HCT116 (cell line): ENCODE measurements around the gene ABHD17C. TPM values are rescaled to one million over a fixed set of nuclear protein-coding genes. Genes with fewer than 3 reads are reported as not detected.

Experiments used
- ATAC-seq: fragments of 200-7000 bp; cut with Tn5 transposase; 2 replicates; pipeline ENCODE4 v1.9.1; 2020; ENCODE audit warnings: mild to moderate bottlenecking, moderate library complexity
- BruUV-seq: library from RNA; stranded (reverse); fragments of 400-500 nt; replicated peaks from 2 replicates; lab custom pipeline; 2021; lab: Mats Ljungman, UMichigan
- CTCF ChIA-PET: fragments of 300-600 bp; sonication (Branson Sonifier 250); formaldehyde crosslinking; loops from one replicate; lab custom pipeline; 2021; ENCODE audit warnings: antibody characterized with exemption; lab: Charles Lee
- POLR2A ChIA-PET: fragments of 300-600, 350-600 bp; sonication (Branson Sonifier 250); formaldehyde crosslinking; loops from one replicate; lab custom pipeline; 2021; ENCODE audit warnings: antibody characterized with exemption; lab: Charles Lee
- RAD21 ChIA-PET, 2 experiments: fragments of 300-600 bp; sonication (Branson Sonifier 250); formaldehyde crosslinking; loops; one replicate each; lab custom pipeline; 2023; ENCODE audit warnings: low total read pairs in 2 of 2; ENCODE audit not compliant: uncharacterized antibody in 2 of 2, unreplicated experiment in 2 of 2, low non-redundant PET in 1 of 2; lab: Charles Lee
- DNase-seq: peaks from one replicate; pipeline ENCODE4 v3.0.0-alpha.2; 2010; ENCODE audit warnings: low read depth, low spot score
- H2AFZ ChIP-seq: fragments of 200-600 bp; shearing (Covaris generic), sonication (generic); 2 replicates; pipeline ENCODE4 v1.6.1; 2017; ENCODE audit warnings: low read depth, mixed run types, mixed read lengths, antibody characterized with exemption, low read length; ENCODE audit not compliant: poor library complexity, severe bottlenecking
- H3K27ac ChIP-seq: 2 replicates; pipeline ENCODE4 v1.5.1; 2012; ENCODE audit warnings: low read depth, low read length
- H3K27me3 ChIP-seq: fragments of 200-600 bp; sonication (generic); 2 replicates; pipeline ENCODE4 v1.6.1; 2016; ENCODE audit warnings: mixed run types, low read length, mixed read lengths; ENCODE audit not compliant: insufficient read depth
- H3K36me3 ChIP-seq, 2 experiments: fragments of 200-500 bp in 1 of 2; fragments of 200-600 bp in 1 of 2; sonication (Bioruptor generic) in 1 of 2; sonication (generic) in 1 of 2; 2 replicates each; pipeline versions ENCODE4 v1.5.1 to v1.6.1; 2014 to 2016; ENCODE audit warnings: low read length in 2 of 2, inconsistent platforms in 1 of 2, mixed read lengths in 1 of 2, mixed run types in 1 of 2; ENCODE audit not compliant: insufficient read depth in 2 of 2, control insufficient read depth in 1 of 2
- H3K4me1 ChIP-seq, 2 experiments: fragments of 200-600 bp in 1 of 2; sonication (generic) in 1 of 2; 2 replicates each; pipeline versions ENCODE4 v1.5.1 to v1.6.1; 2012 to 2017; ENCODE audit warnings: low read length in 2 of 2, inconsistent platforms in 1 of 2, mild to moderate bottlenecking in 1 of 2, mixed read lengths in 1 of 2, mixed run types in 1 of 2, moderate library complexity in 1 of 2; ENCODE audit not compliant: insufficient read depth in 2 of 2, control insufficient read depth in 1 of 2
- H3K4me2 ChIP-seq: fragments of 200-600 bp; sonication (generic); 2 replicates; pipeline ENCODE4 v1.6.1; 2017; ENCODE audit warnings: mixed run types, low read length, mixed read lengths
- H3K4me3 ChIP-seq, 2 experiments: fragments of 200-600 bp in 1 of 2; sonication (generic) in 1 of 2; replicated peaks in 1 of 2; 2 replicates each; pipeline ENCODE4 v1.5.1; 2011 to 2016; ENCODE audit warnings: low read length in 2 of 2, control low read depth in 1 of 2, low read depth in 1 of 2, mild to moderate bottlenecking in 1 of 2, mixed read lengths in 1 of 2, mixed run types in 1 of 2
- H3K79me2 ChIP-seq: fragments of 200-600 bp; sonication (generic); 2 replicates; pipeline ENCODE4 v1.6.1; 2017; ENCODE audit warnings: mild to moderate bottlenecking, mixed run types, low read length, moderate library complexity, mixed read lengths; ENCODE audit not compliant: insufficient read depth
- H3K9ac ChIP-seq: fragments of 200-600 bp; sonication (generic); 2 replicates; pipeline ENCODE4 v1.6.1; 2016; ENCODE audit warnings: low read length, mixed read lengths
- H3K9me2 ChIP-seq: fragments of 200-600 bp; sonication (generic), shearing (Covaris generic); 2 replicates; pipeline ENCODE4 v1.6.1; 2017; ENCODE audit warnings: mixed run types, mild to moderate bottlenecking, moderate library complexity; ENCODE audit not compliant: insufficient read depth
- H3K9me3 ChIP-seq, 2 experiments: fragments of 200-500 bp in 1 of 2; fragments of 200-600 bp in 1 of 2; sonication (Bioruptor generic) in 1 of 2; sonication (generic) in 1 of 2; 2 replicates each; pipeline ENCODE4 v1.6.1; 2014 to 2017; ENCODE audit warnings: low read length in 2 of 2, mixed read lengths in 2 of 2, inconsistent platforms in 1 of 2, low read depth in 1 of 2, mild to moderate bottlenecking in 1 of 2, mixed run types in 1 of 2, moderate library complexity in 1 of 2; ENCODE audit not compliant: control insufficient read depth in 1 of 2, insufficient read depth in 1 of 2
- H4K20me1 ChIP-seq: fragments of 200-600 bp; sonication (generic), shearing (Covaris generic); 2 replicates; pipeline ENCODE4 v1.6.1; 2017; ENCODE audit warnings: mixed run types, mild to moderate bottlenecking, moderate library complexity; ENCODE audit not compliant: insufficient read depth
- ATF3 ChIP-seq: IDR thresholded peaks from 2 replicates; pipeline ENCODE4 v1.6.1; 2012
- CBX3 ChIP-seq: IDR thresholded peaks from 2 replicates; pipeline ENCODE4 v1.6.1; 2012; ENCODE audit warnings: low read depth
- CEBPB ChIP-seq: IDR thresholded peaks from 2 replicates; pipeline ENCODE4 v1.6.1; 2012; ENCODE audit warnings: low read depth
- ELF1 ChIP-seq: IDR thresholded peaks from 2 replicates; pipeline ENCODE4 v1.6.1; 2012; ENCODE audit warnings: low read depth, borderline replicate concordance
- EZH2 ChIP-seq: fragments of 200-600 bp; sonication (generic); IDR thresholded peaks from 2 replicates; pipeline ENCODE4 v1.6.1; 2017; ENCODE audit warnings: antibody characterized with exemption, mixed run types
- EZH2phosphoT487 ChIP-seq: fragments of 200-600 bp; IDR thresholded peaks from 2 replicates; pipeline ENCODE4 v1.6.1; 2018; ENCODE audit warnings: antibody characterized with exemption, borderline replicate concordance
- FOSL1 ChIP-seq: IDR thresholded peaks from 2 replicates; pipeline ENCODE4 v1.6.1; 2012; ENCODE audit warnings: low read depth
- JUND ChIP-seq: IDR thresholded peaks from 2 replicates; pipeline ENCODE4 v1.6.1; 2012
- POLR2A ChIP-seq: IDR thresholded peaks from 2 replicates; pipeline ENCODE4 v1.7.0; 2011; ENCODE audit warnings: borderline replicate concordance; ENCODE audit not compliant: insufficient read depth, insufficient read length; ENCODE audit errors: extremely low read depth
- RAD21 ChIP-seq: IDR thresholded peaks from 2 replicates; pipeline ENCODE4 v1.6.1; 2012; ENCODE audit warnings: low read depth, mild to moderate bottlenecking
- REST ChIP-seq: IDR thresholded peaks from 2 replicates; pipeline ENCODE4 v1.6.1; 2012; ENCODE audit warnings: low read depth
- SIN3A ChIP-seq: IDR thresholded peaks from 2 replicates; pipeline ENCODE4 v1.6.1; 2012; ENCODE audit warnings: low read depth
- SP1 ChIP-seq: IDR thresholded peaks from 2 replicates; pipeline ENCODE4 v1.6.1; 2012; ENCODE audit warnings: low read depth
- SRF ChIP-seq: IDR thresholded peaks from 2 replicates; pipeline ENCODE4 v1.6.1; 2012; ENCODE audit warnings: low read depth
- TCF7L2 ChIP-seq: IDR thresholded peaks from 2 replicates; pipeline ENCODE4 v1.7.0; 2011; ENCODE audit warnings: borderline replicate concordance, inconsistent platforms; ENCODE audit not compliant: insufficient read depth, insufficient read length; ENCODE audit errors: extremely low read depth
- ZBTB33 ChIP-seq: IDR thresholded peaks from 2 replicates; pipeline ENCODE4 v1.6.1; 2011; ENCODE audit warnings: mild to moderate bottlenecking, low read length, moderate library complexity; ENCODE audit not compliant: insufficient replicate concordance; ENCODE audit errors: extremely low read depth
- ZFX ChIP-seq: fragments of 450-650 bp; IDR thresholded peaks from 2 replicates; pipeline ENCODE4 v1.6.1; 2017
- ZNF274 ChIP-seq: fragments of 200-500 bp; sonication (Bioruptor generic); IDR thresholded peaks from 2 replicates; pipeline ENCODE4 v1.6.1; 2014; ENCODE audit warnings: mild to moderate bottlenecking, low read depth, low read length, inconsistent platforms
- intact Hi-C: fragments of 100-400 bp; cut with micrococcal nuclease; formaldehyde crosslinking; loops from 2 replicates; pipeline ENCODE4 v1.10.0; 2022
- total RNA-seq: library from RNA; stranded (reverse); gene quantifications from one replicate; pipeline ENCODE4 v1.2.1, GENCODE V29; 2021; ENCODE audit not compliant: unreplicated experiment
- TF ChIP-seq, protein P1 (sequence below), 3 experiments: fragments of 200-600 bp in 1 of 3; sonication (generic) in 1 of 3; IDR thresholded peaks in 2 of 3; conservative IDR thresholded peaks in 1 of 3; 2 replicates each; pipeline ENCODE4 v1.5.1; 2012 to 2017; ENCODE audit warnings: low read depth in 2 of 3, low read length in 2 of 3, antibody characterized with exemption in 1 of 3, borderline replicate concordance in 1 of 3, control low read depth in 1 of 3, mild to moderate bottlenecking in 1 of 3, mixed read lengths in 1 of 3, mixed run types in 1 of 3, moderate library complexity in 1 of 3; ENCODE audit not compliant: insufficient read depth in 1 of 3

The ABHD17C gene
- total RNA-seq, 1 experiment from 2014 or later: 27.9 TPM

DNA sequence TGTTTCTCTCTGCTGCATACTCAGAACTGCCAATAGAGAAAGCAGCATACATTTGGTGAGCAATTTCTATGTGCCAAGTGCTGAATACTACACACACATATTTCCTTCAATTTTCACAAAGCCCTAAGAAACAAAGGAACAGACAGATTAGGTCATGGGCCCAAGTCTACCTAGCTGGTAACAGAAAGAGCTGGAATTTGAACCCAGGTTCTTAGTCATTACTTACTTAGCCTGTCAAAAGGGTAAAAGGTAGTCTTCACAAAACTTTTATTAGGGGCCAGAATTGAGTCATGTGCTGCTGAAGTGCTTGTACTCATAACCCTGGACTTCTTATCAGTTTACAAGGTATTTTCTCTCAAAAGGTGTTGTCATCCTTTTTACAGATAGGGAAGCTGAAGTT lies 10.4 kb upstream of the ABHD17C start:
- Histone ChIP-seq H3K9me2 (no peaks in the 10 kb centered on the region), H3K9ac (no peak overlapping the region), H3K36me3 (no peaks in the 10 kb centered on the region), H3K4me1 (peaks cover 0 to 4% of the 10 kb centered on the region in 2 experiments; a peak in 2 of 4 replicates), H3K9me3 (no peaks in the 10 kb centered on the region), H3K4me2 (no peak overlapping the region), H3K79me2 (no peaks in the 10 kb centered on the region), H2AFZ (no peak overlapping the region), H3K27ac (no peak overlapping the region), H3K4me3 (no peak overlapping the region), H4K20me1 (no peaks in the 10 kb centered on the region), H3K27me3 (no peaks in the 10 kb centered on the region)
- ATAC-seq (no peak), DNase-seq (no peak)
- no TSS peak for BruUV-seq
- ChIA-PET CTCF (no interaction called here), RAD21 (no interaction called here), POLR2A (no interaction called here)
- intact Hi-C loops: no loop called here
- TF ChIP-seq CBX3: no peak
- no peak for TF ChIP-seq RAD21
- TF ChIP-seq SRF: no peak
- no peak for TF ChIP-seq JUND
- TF ChIP-seq EZH2phosphoT487: no peak
- no peak for TF ChIP-seq SIN3A
- TF ChIP-seq ZNF274: no peak
- TF ChIP-seq SP1: no peak
- TF ChIP-seq CEBPB: no peak
- no peak for TF ChIP-seq ATF3
- no peak for TF ChIP-seq REST
- TF ChIP-seq POLR2A: no peak
- TF ChIP-seq, protein P1, sequence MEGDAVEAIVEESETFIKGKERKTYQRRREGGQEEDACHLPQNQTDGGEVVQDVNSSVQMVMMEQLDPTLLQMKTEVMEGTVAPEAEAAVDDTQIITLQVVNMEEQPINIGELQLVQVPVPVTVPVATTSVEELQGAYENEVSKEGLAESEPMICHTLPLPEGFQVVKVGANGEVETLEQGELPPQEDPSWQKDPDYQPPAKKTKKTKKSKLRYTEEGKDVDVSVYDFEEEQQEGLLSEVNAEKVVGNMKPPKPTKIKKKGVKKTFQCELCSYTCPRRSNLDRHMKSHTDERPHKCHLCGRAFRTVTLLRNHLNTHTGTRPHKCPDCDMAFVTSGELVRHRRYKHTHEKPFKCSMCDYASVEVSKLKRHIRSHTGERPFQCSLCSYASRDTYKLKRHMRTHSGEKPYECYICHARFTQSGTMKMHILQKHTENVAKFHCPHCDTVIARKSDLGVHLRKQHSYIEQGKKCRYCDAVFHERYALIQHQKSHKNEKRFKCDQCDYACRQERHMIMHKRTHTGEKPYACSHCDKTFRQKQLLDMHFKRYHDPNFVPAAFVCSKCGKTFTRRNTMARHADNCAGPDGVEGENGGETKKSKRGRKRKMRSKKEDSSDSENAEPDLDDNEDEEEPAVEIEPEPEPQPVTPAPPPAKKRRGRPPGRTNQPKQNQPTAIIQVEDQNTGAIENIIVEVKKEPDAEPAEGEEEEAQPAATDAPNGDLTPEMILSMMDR (IDR thresholded peaks at IDR 0.05 in 2 of 3, conservative IDR thresholded peaks at IDR 0.05 in 1 of 3; ENCODE audit: borderline replicate concordance in 1 of 3, insufficient read depth in 1 of 3, low read depth in 2 of 3, low read length in 2 of 3): no peak
- TF ChIP-seq FOSL1: no peak
- no peak for TF ChIP-seq ELF1
- TF ChIP-seq ZFX: no peak
- TF ChIP-seq EZH2: no peak
- TF ChIP-seq TCF7L2: no peak
- no peak for TF ChIP-seq ZBTB33
